ENCODE results near the gene ZNF486.
"Not testable (repeated sequence)": the region's sequence is repeated elsewhere in the genome, so short reads cannot be mapped to it uniquely, and the experiment has no call there.

ZNF486 gene

GRCh38 chr19:20167020-20167644 is at the start of gene ZNF486:
ZNF486 (plus strand) TSS chr19:20167214; CDS start chr19:20167331, 117 bp downstream.
- peak; percentile 86 for DNase-seq

DNA sequence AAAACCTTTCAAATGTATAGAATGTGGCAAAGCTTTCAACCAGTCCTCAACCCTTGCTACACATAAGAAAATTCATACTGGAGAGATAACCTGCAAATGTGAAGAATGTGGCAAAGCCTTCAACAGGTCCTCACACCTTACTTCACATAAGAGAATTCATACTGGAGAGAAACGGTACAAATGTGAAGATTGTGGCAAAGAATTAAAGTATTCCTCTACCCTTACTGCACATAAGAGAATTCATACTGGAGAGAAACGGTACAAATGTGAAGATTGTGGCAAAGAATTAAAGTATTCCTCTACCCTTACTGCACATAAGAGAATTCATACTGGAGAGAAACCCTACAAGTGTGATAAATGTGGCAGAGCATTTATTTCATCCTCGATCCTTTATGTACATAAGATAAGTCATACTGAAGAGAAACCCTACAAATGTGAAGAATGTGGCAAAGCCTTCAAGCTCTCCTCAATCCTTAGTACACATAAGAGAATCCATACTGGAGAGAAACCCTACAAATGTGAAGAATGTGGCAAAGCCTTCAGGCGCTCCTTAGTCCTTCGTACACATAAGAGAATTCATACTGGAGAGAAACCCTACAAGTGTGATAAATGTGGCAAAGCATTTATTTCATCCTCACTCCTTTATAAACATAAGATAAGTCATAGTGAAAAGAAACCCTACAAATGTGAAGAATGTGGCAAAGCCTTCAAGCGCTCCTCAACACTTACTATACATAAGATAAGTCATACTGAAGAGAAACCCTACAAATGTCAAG is 48.8 kb upstream of the ZNF486 start:
- DNase-seq, result not testable (repeated sequence)

DNA sequence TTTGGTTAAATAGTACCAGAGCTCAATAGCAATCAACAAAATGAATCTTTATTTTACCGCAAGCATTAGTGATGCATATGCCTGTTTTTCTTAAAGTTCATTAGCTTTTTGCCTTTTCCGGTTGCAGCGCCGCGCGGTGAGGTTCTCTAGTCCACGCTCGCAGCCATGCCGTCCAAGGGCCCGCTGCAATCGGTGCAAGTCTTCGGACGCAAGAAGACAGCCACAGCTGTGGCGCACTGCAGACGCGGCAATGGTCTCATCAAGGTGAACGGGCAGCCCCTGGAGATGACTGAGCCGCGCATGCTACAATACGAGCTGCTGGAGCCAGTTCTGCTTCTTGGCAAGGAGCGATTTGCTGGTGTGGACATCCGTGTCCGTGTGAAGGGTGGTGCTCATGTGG is 42.1 kb upstream of the ZNF486 start:
- no peak for DNase-seq

GRCh38 chr19:20132933-20133332 is 34.1 kb upstream of the ZNF486 start:
- not testable (repeated sequence) for DNase-seq

DNA sequence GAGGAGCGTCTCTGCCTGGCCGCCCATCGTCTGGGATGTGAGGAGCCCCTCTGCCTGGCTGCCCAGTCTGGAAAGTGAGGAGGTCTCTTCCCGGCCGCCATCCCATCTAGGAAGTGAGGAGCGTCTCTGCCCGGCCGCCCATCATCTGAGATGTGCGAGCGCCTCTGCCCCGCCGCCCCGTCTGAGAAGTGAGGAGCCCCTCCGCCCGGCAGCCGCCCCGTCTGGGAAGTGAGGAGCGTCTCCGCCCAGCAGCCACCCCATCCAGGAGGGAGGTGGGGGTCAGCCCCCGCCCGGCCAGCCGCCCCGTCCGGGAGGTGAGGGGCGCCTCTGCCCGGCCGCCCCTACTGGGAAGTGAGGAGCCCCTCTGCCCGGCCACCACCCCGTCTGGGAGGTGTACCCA is 29.3 kb upstream of the ZNF486 start:
- DNase-seq, result not testable (repeated sequence)

DNA sequence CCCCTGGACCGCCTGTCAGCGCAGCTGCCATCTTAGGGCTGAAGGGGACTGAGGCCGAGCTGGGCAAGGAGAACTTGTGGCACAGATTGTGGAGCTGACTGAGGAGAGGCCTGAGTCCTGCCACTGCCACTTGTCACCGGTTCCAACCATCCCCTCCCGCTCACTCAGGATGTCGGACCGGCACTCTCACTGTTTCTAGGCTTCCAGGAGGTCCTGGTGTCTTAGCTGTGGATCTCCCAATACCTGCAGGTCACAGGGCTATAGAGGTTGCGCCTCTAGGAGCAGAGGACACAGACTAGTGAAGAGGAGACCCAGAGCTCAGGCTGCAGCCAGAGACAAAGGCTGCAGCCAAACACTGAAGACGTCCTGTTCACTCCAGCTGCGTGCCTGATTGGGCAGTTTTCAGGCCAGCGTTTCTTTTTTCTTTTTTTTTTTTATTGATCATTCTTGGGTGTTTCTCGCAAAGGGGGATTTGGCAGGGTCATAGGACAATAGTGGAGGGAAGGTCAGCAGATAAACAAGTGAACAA is 15.3 kb upstream of the ZNF486 start:
- DNase-seq, result no peak

- DNase-seq, result not testable (repeated sequence)
Observed at GRCh38 chr19:20152506-20152905, 14.5 kb upstream of the ZNF486 start.

- DNase-seq, result no peak
Observed at GRCh38 chr19:20153281-20153680, 13.7 kb upstream of the ZNF486 start.

DNA sequence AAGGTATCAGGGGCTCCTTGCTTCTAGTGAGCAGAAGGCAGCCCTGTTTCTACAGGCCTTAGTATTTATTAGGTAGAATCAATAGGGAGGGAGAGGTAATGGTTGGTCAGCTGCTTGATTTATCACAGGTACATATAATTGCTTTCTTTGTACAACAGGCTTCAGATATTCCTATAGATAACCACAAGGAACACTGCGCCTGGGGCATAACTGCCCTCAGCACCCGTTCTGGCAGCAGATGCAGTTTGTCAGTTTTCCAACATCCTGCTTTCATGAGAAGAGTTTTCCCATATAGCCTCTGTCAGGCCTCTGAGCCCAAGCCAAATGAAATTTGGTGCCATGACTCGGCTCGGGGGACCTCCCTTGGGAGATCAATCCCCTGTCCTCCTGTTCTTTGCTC is 12.4 kb upstream of the ZNF486 start:
- no peak for DNase-seq

- no peak for DNase-seq
Observed at GRCh38 chr19:20162821-20163220, 4.2 kb upstream of the ZNF486 start.

DNA sequence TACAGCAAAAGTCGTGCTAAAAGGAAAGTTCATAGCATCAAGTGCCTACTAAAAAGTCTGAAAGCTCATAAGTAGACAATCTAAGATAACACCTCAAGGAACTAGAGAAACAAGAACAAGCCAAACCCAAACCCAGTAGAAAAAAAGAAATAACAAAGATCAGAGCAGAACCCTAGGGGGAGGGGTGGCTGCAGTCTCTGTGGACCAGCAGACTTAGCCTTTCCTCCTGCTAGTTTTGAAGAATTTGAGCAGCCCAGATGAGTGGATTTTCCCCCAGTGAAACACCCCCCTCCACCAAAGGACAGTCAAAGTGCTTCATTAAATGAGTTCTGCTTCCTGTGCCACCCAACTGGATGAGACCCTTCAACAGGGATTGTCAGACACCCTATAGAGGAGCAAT is 2.6 kb upstream of the ZNF486 start:
- no peak for DNase-seq

- no peak for DNase-seq
Observed at GRCh38 chr19:20165971-20166592, 932 bp upstream of the ZNF486 start.

GRCh38 chr19:20167651-20168122 is 673 bp downstream of the ZNF486 start:
- peak; percentile 2 for DNase-seq

- no peak for DNase-seq
Observed at GRCh38 chr19:20171285-20171684, 4.3 kb downstream of the ZNF486 start.

GRCh38 chr19:20175848-20176247 is 8.8 kb downstream of the ZNF486 start:
- not testable (repeated sequence) for DNase-seq

GRCh38 chr19:20179956-20180355 is 12.9 kb downstream of the ZNF486 start:
- not testable (repeated sequence) for DNase-seq

GRCh38 chr19:20182222-20182785 is 15.3 kb downstream of the ZNF486 start:
- no peak for DNase-seq

DNA sequence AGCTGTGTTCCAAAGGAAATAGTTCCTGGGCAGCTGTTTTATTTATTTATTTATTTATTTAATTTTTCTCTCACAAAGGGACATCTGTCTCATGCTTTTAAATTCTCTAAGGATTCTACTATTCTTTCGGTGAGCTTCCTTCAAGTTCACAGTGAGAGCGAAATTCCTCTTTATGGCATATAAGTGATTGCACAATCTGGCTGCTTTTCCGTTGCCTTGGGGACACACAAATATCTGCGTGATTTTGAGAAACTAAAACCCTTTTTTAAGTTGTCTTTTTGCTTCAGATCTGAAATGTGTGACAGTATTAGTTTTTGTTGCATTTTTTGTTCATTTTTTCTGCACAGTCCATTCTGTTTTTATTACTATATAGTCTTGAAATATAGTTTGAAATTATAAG is 19.2 kb downstream of the ZNF486 start:
- no peak for DNase-seq

- DNase-seq, result no peak
Observed at GRCh38 chr19:20197747-20198146, 30.7 kb downstream of the ZNF486 start.

DNA sequence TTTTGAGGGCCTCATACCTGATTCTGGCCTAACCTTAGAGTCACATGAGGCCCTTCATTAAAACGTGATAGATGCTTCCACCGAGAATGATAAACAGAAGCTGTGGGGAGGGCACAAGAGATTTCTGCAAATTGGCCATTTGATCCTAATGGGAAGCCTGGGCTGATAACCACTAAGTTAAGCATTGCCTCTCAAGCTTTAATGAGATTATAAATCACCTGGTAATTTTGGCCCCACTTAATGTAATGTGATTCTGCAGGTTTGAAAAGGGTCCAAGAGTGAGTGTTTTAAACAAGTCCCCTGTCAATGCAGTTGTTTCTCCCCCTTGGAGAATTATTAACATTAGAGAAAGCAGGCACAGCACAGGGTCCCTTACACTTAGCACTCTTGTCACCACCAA is 42.0 kb downstream of the ZNF486 start:
- DNase-seq, result no peak

GRCh38 chr19:20214366-20214765 is 47.4 kb downstream of the ZNF486 start:
- not testable (repeated sequence) for DNase-seq

- not testable (repeated sequence) for DNase-seq
Observed at GRCh38 chr19:20221605-20222004, 54.6 kb downstream of the ZNF486 start.

- no peak for DNase-seq
Observed at GRCh38 chr19:20233105-20233504, 66.1 kb downstream of the ZNF486 start.
